ENCODE results near the gene NPAS4.

- TF ChIP-seq CTCF (conservative IDR thresholded peaks at IDR 0.05; ENCODE audit: low read length) (no peak), EZH2phosphoT487 (IDR thresholded peaks at IDR 0.05; ENCODE audit: borderline replicate concordance) (no peak)
These were observed 41.2 kb downstream of the NPAS4 start for GRCh38 chr11:66462010-66462409.
